ENCODE results near the gene MTRF1. TPM values are rescaled to one million over a fixed set of nuclear protein-coding genes. Genes with fewer than 3 reads are reported as not detected.

Gene MTRF1
- total RNA-seq, 1 donor from 2014 or later = 11.6 TPM

- no peak overlapping the region for H3K27ac ChIP-seq (ENCODE audit: low read depth, low read length)
- no peaks in the 10 kb centered on the region for H3K79me2 ChIP-seq (ENCODE audit: insufficient read depth, low read length)
- no peak overlapping the region for H2AFZ ChIP-seq (ENCODE audit: low read depth, low read length)
- Mint-ChIP-seq H3K27me3 (ENCODE audit: low read depth, unreplicated experiment) (no peaks in the 10 kb centered on the region), H3K36me3 (ENCODE audit: low read depth, unreplicated experiment) (peaks cover 10% of the 10 kb centered on the region), H3K4me1 (ENCODE audit: low read depth, unreplicated experiment) (no peaks in the 10 kb centered on the region), H3K27ac (ENCODE audit: unreplicated experiment) (no peak overlapping the region), H3K9me3 (ENCODE audit: unreplicated experiment) (no peaks in the 10 kb centered on the region), H3K4me3 (ENCODE audit: unreplicated experiment) (no peak overlapping the region)
- no peak overlapping the region for H3K4me3 ChIP-seq (ENCODE audit: insufficient read depth, low read depth, low read length)
- H4K20me1 ChIP-seq (ENCODE audit: insufficient read depth, low read length) = no peaks in the 10 kb centered on the region
- H3K4me1 ChIP-seq (ENCODE audit: insufficient read depth, low read length) = no peaks in the 10 kb centered on the region
- H3K4me2 ChIP-seq (ENCODE audit: low read length) = no peak overlapping the region
- H3K9ac ChIP-seq (ENCODE audit: low read length) = no peak overlapping the region
- TF ChIP-seq, protein P1, sequence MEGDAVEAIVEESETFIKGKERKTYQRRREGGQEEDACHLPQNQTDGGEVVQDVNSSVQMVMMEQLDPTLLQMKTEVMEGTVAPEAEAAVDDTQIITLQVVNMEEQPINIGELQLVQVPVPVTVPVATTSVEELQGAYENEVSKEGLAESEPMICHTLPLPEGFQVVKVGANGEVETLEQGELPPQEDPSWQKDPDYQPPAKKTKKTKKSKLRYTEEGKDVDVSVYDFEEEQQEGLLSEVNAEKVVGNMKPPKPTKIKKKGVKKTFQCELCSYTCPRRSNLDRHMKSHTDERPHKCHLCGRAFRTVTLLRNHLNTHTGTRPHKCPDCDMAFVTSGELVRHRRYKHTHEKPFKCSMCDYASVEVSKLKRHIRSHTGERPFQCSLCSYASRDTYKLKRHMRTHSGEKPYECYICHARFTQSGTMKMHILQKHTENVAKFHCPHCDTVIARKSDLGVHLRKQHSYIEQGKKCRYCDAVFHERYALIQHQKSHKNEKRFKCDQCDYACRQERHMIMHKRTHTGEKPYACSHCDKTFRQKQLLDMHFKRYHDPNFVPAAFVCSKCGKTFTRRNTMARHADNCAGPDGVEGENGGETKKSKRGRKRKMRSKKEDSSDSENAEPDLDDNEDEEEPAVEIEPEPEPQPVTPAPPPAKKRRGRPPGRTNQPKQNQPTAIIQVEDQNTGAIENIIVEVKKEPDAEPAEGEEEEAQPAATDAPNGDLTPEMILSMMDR (IDR thresholded peaks at IDR 0.05; ENCODE audit: insufficient read depth, low read depth, low read length) = no peak
- no peak for TF ChIP-seq EZH2 (IDR thresholded peaks at IDR 0.05; ENCODE audit: insufficient read depth, low read length)
- H3K36me3 ChIP-seq (ENCODE audit: insufficient read depth, low read length) = peaks cover 13% of the 10 kb centered on the region
- DNase-seq (ENCODE audit: low read depth) (no peak), FAIRE-seq (no peak)
- H3K27me3 ChIP-seq (ENCODE audit: insufficient read depth, low read length) = no peaks in the 10 kb centered on the region
- H3K9me3 ChIP-seq (ENCODE audit: insufficient read depth, low read depth, low read length) = no peaks in the 10 kb centered on the region
These were observed 3.4 kb downstream of the MTRF1 start for GRCh38 chr13:41259875-41260501.

DNA sequence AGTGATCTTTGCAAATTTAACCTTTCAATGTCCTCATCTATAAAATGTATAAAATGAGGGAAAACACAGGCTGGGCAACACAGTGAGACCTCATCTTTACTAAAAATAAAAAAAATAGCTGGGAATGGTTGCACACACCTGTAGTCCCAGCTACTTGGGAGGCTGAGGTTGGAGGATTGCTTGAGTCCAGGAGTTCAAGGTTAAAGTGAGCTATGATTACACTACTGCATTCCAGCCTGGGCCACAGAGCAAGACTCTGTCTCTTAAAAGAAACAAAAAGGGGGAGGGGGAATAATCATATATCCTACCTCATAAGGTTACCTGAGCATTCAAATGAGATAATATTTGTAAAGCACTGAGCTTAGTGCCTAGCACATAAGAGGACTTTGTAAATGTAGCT lies 5.8 kb downstream of the MTRF1 start:
- Histone ChIP-seq H3K27ac (ENCODE audit: low read depth, low read length) (no peak overlapping the region), H3K36me3 (ENCODE audit: insufficient read depth, low read length) (peaks cover 20% of the 10 kb centered on the region), H3K4me2 (ENCODE audit: low read length) (no peak overlapping the region), H3K9ac (ENCODE audit: low read length) (no peak overlapping the region), H3K4me3 (ENCODE audit: insufficient read depth, low read depth, low read length) (no peak overlapping the region), H4K20me1 (ENCODE audit: insufficient read depth, low read length) (no peaks in the 10 kb centered on the region), H2AFZ (ENCODE audit: low read depth, low read length) (no peak overlapping the region), H3K27me3 (ENCODE audit: insufficient read depth, low read length) (no peaks in the 10 kb centered on the region), H3K9me3 (ENCODE audit: insufficient read depth, low read depth, low read length) (no peaks in the 10 kb centered on the region), H3K79me2 (ENCODE audit: insufficient read depth, low read length) (no peaks in the 10 kb centered on the region), H3K4me1 (ENCODE audit: insufficient read depth, low read length) (no peaks in the 10 kb centered on the region)
- Mint-ChIP-seq H3K4me1 (ENCODE audit: low read depth, unreplicated experiment) (no peaks in the 10 kb centered on the region), H3K27me3 (ENCODE audit: low read depth, unreplicated experiment) (no peaks in the 10 kb centered on the region), H3K9me3 (ENCODE audit: unreplicated experiment) (no peaks in the 10 kb centered on the region), H3K4me3 (ENCODE audit: unreplicated experiment) (no peak overlapping the region), H3K36me3 (ENCODE audit: low read depth, unreplicated experiment) (peaks cover 15% of the 10 kb centered on the region), H3K27ac (ENCODE audit: unreplicated experiment) (no peak overlapping the region)
- DNase-seq (ENCODE audit: low read depth) = no peak
- FAIRE-seq = no peak
- no peak for TF ChIP-seq EZH2 (IDR thresholded peaks at IDR 0.05; ENCODE audit: insufficient read depth, low read length)
- TF ChIP-seq, protein P1 (IDR thresholded peaks at IDR 0.05; ENCODE audit: insufficient read depth, low read depth, low read length) = no peak

- TF ChIP-seq, protein P1 (IDR thresholded peaks at IDR 0.05; ENCODE audit: insufficient read depth, low read depth, low read length) = no peak
- TF ChIP-seq EZH2 (IDR thresholded peaks at IDR 0.05; ENCODE audit: insufficient read depth, low read length) = no peak
- no peak for DNase-seq (ENCODE audit: low read depth)
- Histone ChIP-seq H3K27me3 (ENCODE audit: insufficient read depth, low read length) (no peaks in the 10 kb centered on the region), H3K9me3 (ENCODE audit: insufficient read depth, low read depth, low read length) (no peaks in the 10 kb centered on the region), H3K4me3 (ENCODE audit: insufficient read depth, low read depth, low read length) (no peak overlapping the region), H2AFZ (ENCODE audit: low read depth, low read length) (no peak overlapping the region), H3K79me2 (ENCODE audit: insufficient read depth, low read length) (no peaks in the 10 kb centered on the region), H3K4me1 (ENCODE audit: insufficient read depth, low read length) (no peaks in the 10 kb centered on the region), H3K9ac (ENCODE audit: low read length) (no peak overlapping the region), H3K27ac (ENCODE audit: low read depth, low read length) (no peak overlapping the region), H3K4me2 (ENCODE audit: low read length) (no peak overlapping the region), H4K20me1 (ENCODE audit: insufficient read depth, low read length) (no peaks in the 10 kb centered on the region), H3K36me3 (ENCODE audit: insufficient read depth, low read length) (peaks cover 19% of the 10 kb centered on the region)
- Mint-ChIP-seq H3K36me3 (ENCODE audit: low read depth, unreplicated experiment) (peaks cover 18% of the 10 kb centered on the region), H3K4me3 (ENCODE audit: unreplicated experiment) (no peak overlapping the region), H3K27me3 (ENCODE audit: low read depth, unreplicated experiment) (no peaks in the 10 kb centered on the region), H3K4me1 (ENCODE audit: low read depth, unreplicated experiment) (no peaks in the 10 kb centered on the region), H3K9me3 (ENCODE audit: unreplicated experiment) (no peaks in the 10 kb centered on the region), H3K27ac (ENCODE audit: unreplicated experiment) (no peak overlapping the region)
- no peak for FAIRE-seq
These were observed 8.5 kb downstream of the MTRF1 start for GRCh38 chr13:41254902-41255301.
